K562 (cell line): Measurements from ENCODE around the gene NECAB2. TPM values are rescaled to one million over a fixed set of nuclear protein-coding genes. Genes with fewer than 3 reads are reported as not detected.

Experiments used
- ATAC-seq: fragments of 200-7000 bp; cut with Tn5 transposase; 3 replicates; pipeline ENCODE4 v1.9.1; 2020; ENCODE audit warnings: moderate library complexity
- BruUV-seq: library from RNA; stranded (reverse); fragments of 400-500 nt; replicated peaks from 2 replicates; lab custom pipeline; 2021; lab: Mats Ljungman, UMichigan
- CTCF ChIA-PET: fragments of 300-600 bp; formaldehyde crosslinking; extraction: SDS; loops from one replicate; lab custom pipeline; 2021; ENCODE audit warnings: low intra/inter-chr PET ratio; lab: Yijun Ruan, JAX
- POLR2A ChIA-PET: fragments of 300-600, 350-650 bp; sonication (Branson Sonifier 250); formaldehyde crosslinking; extraction: SDS; loops from one replicate; lab custom pipeline; 2021; ENCODE audit warnings: antibody characterized with exemption, inconsistent platforms; lab: Yijun Ruan, JAX
- DNase-seq, 4 experiments: peaks; one replicate each; pipeline versions ENCODE4 v3.0.0 to v3.0.0-alpha.2; 2011 to 2018; ENCODE audit warnings: low spot score in 3 of 4, mixed read lengths in 3 of 4; ENCODE audit errors: extremely low read depth in 1 of 4
- FAIRE-seq: peaks from 2 replicates; lab custom pipeline; 2011; peaks lifted over from hg19 to GRCh38; lab: Jason Lieb, UNC
- H2AFZ ChIP-seq: 2 replicates; pipeline ENCODE4 v1.6.0; 2011; ENCODE audit warnings: low read depth, low read length, control low read depth, inconsistent platforms
- H3K27ac ChIP-seq: fragments of 200-600 bp; 3 replicates; pipeline ENCODE4 v1.8.0; 2011; ENCODE audit warnings: low read depth, mild to moderate bottlenecking, control low read depth, inconsistent platforms, low read length, moderate library complexity, mixed read lengths; ENCODE audit errors: extremely low read depth
- H3K27me3 ChIP-seq, 2 experiments: fragments of 300-600 bp in 1 of 2; 2 replicates in 1 of 2; 3 replicates in 1 of 2; pipeline versions ENCODE4 v1.6.0 to v1.8.0; 2011; ENCODE audit warnings: inconsistent platforms in 2 of 2, low read length in 2 of 2, mild to moderate bottlenecking in 1 of 2, mixed read lengths in 1 of 2, moderate library complexity in 1 of 2; ENCODE audit not compliant: control insufficient read depth in 2 of 2, insufficient read depth in 2 of 2
- H3K36me3 ChIP-seq: fragments of 300-600 bp; 3 replicates; pipeline ENCODE4 v1.8.0; 2011; ENCODE audit warnings: mild to moderate bottlenecking, low read length, inconsistent platforms; ENCODE audit not compliant: control insufficient read depth, insufficient read depth
- H3K4me1 ChIP-seq, 2 experiments: fragments of 200-600 bp in 1 of 2; replicated peaks in 1 of 2; 2 replicates in 1 of 2; 3 replicates in 1 of 2; pipeline versions ENCODE4 v1.5.1 to v1.8.0; 2011; ENCODE audit warnings: inconsistent platforms in 2 of 2, low read length in 2 of 2, mild to moderate bottlenecking in 1 of 2, mixed read lengths in 1 of 2, moderate library complexity in 1 of 2; ENCODE audit not compliant: control insufficient read depth in 2 of 2, insufficient read depth in 2 of 2
- H3K4me2 ChIP-seq: 2 replicates; pipeline ENCODE4 v1.6.1; 2011; ENCODE audit warnings: low read length, control low read depth, inconsistent platforms, mixed read lengths; ENCODE audit not compliant: insufficient read depth
- H3K4me3 ChIP-seq: fragments of 200-600 bp; sonication (generic), shearing (Covaris generic); 2 replicates; pipeline ENCODE4 v1.5.1; 2016; ENCODE audit warnings: control low read depth, inconsistent platforms
- H3K79me2 ChIP-seq: fragments of 200-600 bp; 3 replicates; pipeline ENCODE4 v1.8.0; 2011; ENCODE audit warnings: low read length, inconsistent platforms; ENCODE audit not compliant: control insufficient read depth, insufficient read depth
- H3K9ac ChIP-seq, 2 experiments: 2 replicates each; pipeline versions ENCODE4 v1.6.0 to v1.6.1; 2011; ENCODE audit warnings: low read depth in 2 of 2, low read length in 2 of 2, control low read depth in 1 of 2, inconsistent platforms in 1 of 2, mild to moderate bottlenecking in 1 of 2, mixed read lengths in 1 of 2; ENCODE audit not compliant: insufficient read depth in 1 of 2
- H3K9me1 ChIP-seq: one replicate; pipeline ENCODE4 v1.6.0; 2011; ENCODE audit warnings: inconsistent platforms, mild to moderate bottlenecking, low read length, moderate library complexity; ENCODE audit not compliant: control insufficient read depth, insufficient read depth
- H3K9me3 ChIP-seq: replicated peaks from 2 replicates; pipeline ENCODE4 v1.5.1; 2011; ENCODE audit warnings: low read depth, low read length, inconsistent platforms; ENCODE audit not compliant: control insufficient read depth, insufficient read depth
- H4K20me1 ChIP-seq: replicated peaks from 2 replicates; pipeline ENCODE4 v1.6.1; 2011; ENCODE audit warnings: low read length, inconsistent platforms, mixed read lengths; ENCODE audit not compliant: control insufficient read depth, insufficient read depth
- DACH1 ChIP-seq: fragments of 450-650 bp; IDR thresholded peaks from 2 replicates; pipeline ENCODE4 v1.6.1; 2018; ENCODE audit not compliant: partially characterized antibody
- NFE2L1 ChIP-seq: fragments of 450-650 bp; IDR thresholded peaks from 2 replicates; pipeline ENCODE4 v1.6.1; 2016; ENCODE audit warnings: missing genetic modification characterization, low read depth, mild to moderate bottlenecking, missing compliant biosample characterization, moderate library complexity, borderline replicate concordance
- TRIM25 ChIP-seq: fragments of 450-650 bp; IDR thresholded peaks from 2 replicates; pipeline ENCODE4 v1.7.0; 2016; ENCODE audit warnings: borderline replicate concordance
- WGBS: fragments of 100-300 bp; shearing (Covaris generic); methylation state at CpG from one replicate; pipeline ENCODE4 v1.1.6; 2016; ENCODE audit warnings: low coverage, mixed read lengths; ENCODE audit not compliant: insufficient coverage; ENCODE audit errors: missing lambda C conversion rate; 5-methylcytosine and 5-hydroxymethylcytosine counted together
- in situ Hi-C: fragments of 300-500 bp; cut with MboI; formaldehyde crosslinking; loops from 4 replicates; pipeline ENCODE4 v1.15.0; 2018; ENCODE audit warnings: inconsistent platforms, mixed read lengths
- intact Hi-C: fragments of 100-400 bp; cut with micrococcal nuclease; formaldehyde crosslinking; loops from 2 replicates; pipeline ENCODE4 v1.14.2; 2022
- polyA plus RNA-seq, 8 experiments: library from polyadenylated mRNA; depleted of rRNA in 4 of 8; stranded (reverse) in 5 of 8; unstranded in 3 of 8; fragments of >200 nt; fragmentation: Nextera tagmentation in 2 of 8; fragmentation: Illumina TruSeq in 1 of 8; extraction: Ambion mirVana in 2 of 8; extraction: Trizol in 1 of 8; gene quantifications; 2 replicates each; pipeline versions ENCODE4 v1.2.1 to v1.2.3, GENCODE V29; 2011 to 2014; ENCODE audit warnings: inconsistent platforms in 1 of 8, missing spikeins in 1 of 8
- total RNA-seq, 7 experiments: library from RNA; depleted of rRNA in 6 of 7; stranded (reverse); fragments of >200 nt in 6 of 7; fragmentation: Illumina TruSeq in 2 of 7; extraction: Trizol in 2 of 7; gene quantifications; 2 replicates each; pipeline versions ENCODE4 v1.2.1 to v1.2.3, GENCODE V29; 2011 to 2021; ENCODE audit warnings: low replicate concordance in 1 of 7

The NECAB2 gene
- total and polyA plus RNA-seq, 9 of the 15 experiments (the other 6 are each of a cell fraction or from before 2014, with no cell fraction given) = 0.03 to 0.28 TPM; not detected in 7

GRCh38 chr16:83942074-83942473 lies 26.0 kb upstream of the NECAB2 start:
- no peak overlapping the region for H3K27ac ChIP-seq
- H2AFZ ChIP-seq = no peak overlapping the region
- no TSS peak for BruUV-seq
- no peaks in the 10 kb centered on the region for H3K79me2 ChIP-seq
- H3K9me3 ChIP-seq = no peaks in the 10 kb centered on the region
- H3K4me2 ChIP-seq = no peak overlapping the region
- FAIRE-seq (no peak), DNase-seq (no peak), ATAC-seq (no peak)
- no peaks in the 10 kb centered on the region for H3K9me1 ChIP-seq
- ChIA-PET POLR2A (interaction anchor here (0.6 to 1.0 kb wide), 2 partner anchors 15 to 104 kb away, joined by 3 to 4 read pairs; no protein-coding TSS in a partner anchor), CTCF (no interaction called here)
- H3K36me3 ChIP-seq = no peaks in the 10 kb centered on the region
- peaks cover 16 to 35% of the 10 kb centered on the region in 2 experiments; a peak in 4 of 5 replicates for H3K27me3 ChIP-seq
- WGBS = 34% methylated on average over 14 of the region's 14 CpGs
- no peak overlapping the region for H3K4me3 ChIP-seq
- peaks cover 3% of the 10 kb centered on the region; the same call in 1 of the 2 replicates for H4K20me1 ChIP-seq
- TF ChIP-seq TRIM25 = no peak
- no peak for TF ChIP-seq DACH1
- no peak for TF ChIP-seq NFE2L1 (tag)
- no peak overlapping the region for H3K9ac ChIP-seq
- intact Hi-C loops = no loop called here
- H3K4me1 ChIP-seq = peaks cover 0 to 31% of the 10 kb centered on the region in 2 experiments; a peak in 2 of 5 replicates
- in situ Hi-C loops = no loop called here
